ENCODE data around the gene PLCG1.

Gene PLCG1

GRCh38 chr20:41204304-41205265, 67.2 kb downstream of the PLCG1 start:
- no peak overlapping the region for H3K4me3 ChIP-seq (ENCODE audit: low read depth, low read length)
- in situ Hi-C loops (cut with HindIII; ENCODE audit: low sequenced_read_pairs) = no loop called here
- no peak for TF ChIP-seq CTCF (IDR thresholded peaks at IDR 0.05; ENCODE audit: low read depth, low read length)
- no peak for DNase-seq (ENCODE audit: low read depth, low spot score)

- H3K4me3 ChIP-seq (ENCODE audit: low read depth, low read length) = no peak overlapping the region
- DNase-seq (ENCODE audit: low read depth, low spot score) = no peak
- in situ Hi-C loops (cut with HindIII; ENCODE audit: low sequenced_read_pairs) = no loop called here
- no peak for TF ChIP-seq CTCF (IDR thresholded peaks at IDR 0.05; ENCODE audit: low read depth, low read length)
Observed at GRCh38 chr20:41205313-41205712, 68.0 kb downstream of the PLCG1 start.

- peak; percentile 46 for DNase-seq (ENCODE audit: low read depth, low spot score)
- no peak overlapping the region for H3K4me3 ChIP-seq (ENCODE audit: low read depth, low read length)
- in situ Hi-C loops (cut with HindIII; ENCODE audit: low sequenced_read_pairs) = no loop called here
- no peak for TF ChIP-seq CTCF (IDR thresholded peaks at IDR 0.05; ENCODE audit: low read depth, low read length)
Observed at GRCh38 chr20:41213150-41213820, 75.9 kb downstream of the PLCG1 start.

DNA sequence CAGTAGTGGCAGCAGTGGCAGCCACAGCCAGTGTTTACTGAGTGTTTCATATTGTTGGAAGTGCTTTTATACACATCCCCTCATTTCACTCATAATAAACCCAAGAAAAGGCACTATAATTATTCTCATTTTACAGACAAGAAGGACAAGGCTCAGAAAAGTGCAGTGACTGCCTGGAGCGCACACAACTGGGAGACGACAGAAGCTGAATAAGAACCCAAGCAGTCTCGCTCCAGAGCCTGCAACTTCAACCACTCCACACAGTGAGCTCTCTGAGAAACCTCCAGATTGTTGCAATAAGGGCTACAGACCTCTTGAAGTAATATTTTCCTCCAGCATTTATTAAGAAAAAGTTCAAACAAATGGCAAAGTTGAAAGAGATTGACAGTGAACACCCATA, 76.9 kb downstream of the PLCG1 start:
- in situ Hi-C loops (cut with HindIII; ENCODE audit: low sequenced_read_pairs) = no loop called here

DNA sequence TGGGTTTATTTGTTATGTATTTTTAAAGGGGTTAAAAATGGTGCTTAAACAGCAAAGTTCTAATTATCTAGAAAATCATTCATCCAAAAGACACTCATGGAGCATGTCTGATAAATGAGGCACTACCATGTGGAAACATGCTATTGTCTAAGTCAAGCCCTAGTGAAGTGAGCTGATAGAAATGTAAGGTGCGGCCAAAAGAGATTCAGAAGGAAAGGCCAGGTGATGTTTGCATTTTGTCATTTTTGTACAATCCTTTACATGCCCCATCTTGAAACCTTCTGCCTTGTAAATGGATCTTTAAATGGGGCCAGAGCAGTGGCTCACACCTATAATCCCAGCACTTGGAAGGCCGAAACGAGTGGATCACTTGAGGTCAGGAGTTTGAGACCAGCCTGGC, 77.3 kb downstream of the PLCG1 start:
- TF ChIP-seq CTCF (IDR thresholded peaks at IDR 0.05; ENCODE audit: low read depth, low read length) = no peak
- H3K4me3 ChIP-seq (ENCODE audit: low read depth, low read length) = no peak overlapping the region
- no peak for DNase-seq (ENCODE audit: low read depth, low spot score)
- in situ Hi-C loops (cut with HindIII; ENCODE audit: low sequenced_read_pairs) = no loop called here

More for the DNA sequence above, 76.9 kb downstream of the PLCG1 start:
- H3K4me3 ChIP-seq (ENCODE audit: low read depth, low read length) = no peak overlapping the region
- no peak for TF ChIP-seq CTCF (IDR thresholded peaks at IDR 0.05; ENCODE audit: low read depth, low read length)
- no peak for DNase-seq (ENCODE audit: low read depth, low spot score)

GRCh38 chr20:41217422-41217821, 80.1 kb downstream of the PLCG1 start:
- DNase-seq (ENCODE audit: low read depth, low spot score) = no peak
- TF ChIP-seq CTCF (IDR thresholded peaks at IDR 0.05; ENCODE audit: low read depth, low read length) = no peak
- in situ Hi-C loops (cut with HindIII; ENCODE audit: low sequenced_read_pairs) = no loop called here
- H3K4me3 ChIP-seq (ENCODE audit: low read depth, low read length) = no peak overlapping the region
